ENCODE results near the gene NOL3. TPM values are rescaled to one million over a fixed set of nuclear protein-coding genes. Genes with fewer than 3 reads are reported as not detected.
"Not testable (repeated sequence)": the region's sequence is repeated elsewhere in the genome, so short reads cannot be mapped to it uniquely, and the experiment has no call there.

Gene NOL3
- 10 to 100 TPM; 17.1 to 60.4 (median 41.3) TPM for total RNA-seq

- ATAC-seq (ENCODE audit: low FRiP score) (peak; percentile 76), DNase-seq (ENCODE audit: low spot score) (peak; percentile 57)
- TF ChIP-seq CTCF (IDR thresholded peaks at IDR 0.05): no peak
Observed at GRCh38 chr16:67170168-67170948, at the start of gene NOL3. NOL3 (plus strand) TSS chr16:67170538.

- ATAC-seq (ENCODE audit: low FRiP score); DNase-seq (ENCODE audit: low spot score): not testable (repeated sequence)
Observed at GRCh38 chr16:67122799-67123198, 47.5 kb upstream of the NOL3 start.

- no peak for ATAC-seq (ENCODE audit: low FRiP score)
- DNase-seq (ENCODE audit: low spot score): no peak
- no peak for TF ChIP-seq CTCF (IDR thresholded peaks at IDR 0.05)
Observed at GRCh38 chr16:67128417-67128816, 41.9 kb upstream of the NOL3 start.

GRCh38 chr16:67128887-67129286 is 41.5 kb upstream of the NOL3 start:
- DNase-seq (ENCODE audit: low spot score) (no peak), ATAC-seq (ENCODE audit: low FRiP score) (no peak)
- no peak for TF ChIP-seq CTCF (IDR thresholded peaks at IDR 0.05)

- DNase-seq (ENCODE audit: low spot score) (no peak), ATAC-seq (ENCODE audit: low FRiP score) (no peak)
- TF ChIP-seq CTCF (IDR thresholded peaks at IDR 0.05): no peak
Observed at GRCh38 chr16:67129422-67129821, 40.9 kb upstream of the NOL3 start.

- no peak for ATAC-seq (ENCODE audit: low FRiP score)
- TF ChIP-seq CTCF (IDR thresholded peaks at IDR 0.05): no peak
- DNase-seq (ENCODE audit: low spot score): no peak
Observed at GRCh38 chr16:67137605-67138004, 32.7 kb upstream of the NOL3 start.

- DNase-seq (ENCODE audit: low spot score) (no peak), ATAC-seq (ENCODE audit: low FRiP score) (no peak)
- no peak for TF ChIP-seq CTCF (IDR thresholded peaks at IDR 0.05)
Observed at GRCh38 chr16:67141391-67141790, 28.9 kb upstream of the NOL3 start.

Measured in omental fat pad (tissue), 4 donors.